Measurements from ENCODE around the gene APBA3.

Gene APBA3

GRCh38 chr19:3785938-3786824 is 24.7 kb upstream of the APBA3 start, which contains the start of gene MATK:
TSS of gene MATK (minus strand) at chr19:3786381. CDS start at chr19:3785135, 1,246 bp downstream.
- DNase-seq (ENCODE audit: low spot score): no peak

DNA sequence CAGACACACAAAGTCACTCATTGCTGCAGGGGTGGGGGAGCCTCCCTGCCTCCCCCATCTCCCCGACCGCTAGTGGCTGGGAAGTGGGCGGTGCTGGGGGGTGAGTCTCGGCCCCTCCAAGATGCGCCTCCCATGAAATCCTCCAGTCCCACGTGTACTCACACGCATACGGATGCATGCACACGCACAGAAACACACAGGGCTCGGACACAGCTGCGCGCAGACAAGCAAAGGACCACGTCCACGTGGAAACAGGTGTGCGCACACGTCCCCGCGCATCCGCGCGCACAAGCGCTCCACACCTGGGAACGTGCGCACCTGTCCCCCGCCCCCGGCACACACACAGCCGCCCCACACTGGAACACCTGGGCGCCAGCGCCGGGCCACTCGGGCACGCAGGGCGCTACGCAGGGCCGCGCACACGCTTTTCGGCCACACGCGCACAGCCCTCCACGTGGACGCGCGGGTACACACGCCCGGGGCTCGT is 24.0 kb upstream of the APBA3 start:
- DNase-seq (ENCODE audit: low spot score): no peak

- no peak for DNase-seq (ENCODE audit: low spot score)
Measured at GRCh38 chr19:3784607-3785450, 23.3 kb upstream of the APBA3 start.

DNA sequence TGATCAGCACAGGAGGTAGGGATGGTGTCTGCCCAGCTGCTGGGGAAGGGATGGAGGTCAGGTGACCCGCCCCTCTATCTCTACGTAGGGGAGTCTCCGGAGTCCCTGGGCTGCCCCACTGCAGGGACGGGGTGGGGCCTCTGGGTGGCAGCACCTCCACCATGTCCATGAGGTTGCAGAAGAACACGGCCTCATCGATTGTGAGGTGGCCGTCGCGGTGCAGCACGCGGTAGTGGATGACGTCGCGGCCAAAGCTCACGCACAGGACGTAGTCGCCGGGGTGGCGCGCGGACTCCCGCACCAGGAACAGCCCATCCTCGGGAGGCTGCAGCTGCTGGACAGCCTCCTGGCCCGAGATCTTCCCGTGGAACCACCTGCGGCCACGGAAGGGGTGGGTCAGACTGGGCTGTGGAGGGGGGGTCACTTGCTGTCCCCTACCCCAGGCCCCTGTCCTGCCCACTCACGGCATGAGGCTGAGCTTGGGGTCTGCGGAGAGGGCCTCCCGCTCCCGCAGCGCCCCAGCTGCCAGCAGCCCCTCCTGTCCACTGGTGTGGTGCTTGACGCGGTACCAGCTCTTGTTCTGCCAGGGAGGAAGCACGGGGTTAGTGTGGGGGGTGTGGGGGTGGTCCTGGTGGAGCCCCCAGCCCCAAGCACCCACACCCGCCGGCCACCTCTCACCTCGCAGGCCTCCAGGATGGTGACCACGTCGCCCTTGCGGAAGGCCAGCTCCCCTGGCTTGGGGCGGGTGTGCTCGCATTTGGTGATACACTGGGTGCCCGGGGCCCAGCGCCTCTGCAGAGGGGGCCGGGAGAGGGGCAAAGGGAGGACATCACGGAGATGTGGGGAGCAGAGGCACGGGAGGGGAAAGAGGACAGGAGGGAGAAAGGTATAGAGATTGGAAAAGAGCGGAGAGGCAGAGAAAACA is 22.4 kb upstream of the APBA3 start:
- DNase-seq (ENCODE audit: low spot score): no peak

DNA sequence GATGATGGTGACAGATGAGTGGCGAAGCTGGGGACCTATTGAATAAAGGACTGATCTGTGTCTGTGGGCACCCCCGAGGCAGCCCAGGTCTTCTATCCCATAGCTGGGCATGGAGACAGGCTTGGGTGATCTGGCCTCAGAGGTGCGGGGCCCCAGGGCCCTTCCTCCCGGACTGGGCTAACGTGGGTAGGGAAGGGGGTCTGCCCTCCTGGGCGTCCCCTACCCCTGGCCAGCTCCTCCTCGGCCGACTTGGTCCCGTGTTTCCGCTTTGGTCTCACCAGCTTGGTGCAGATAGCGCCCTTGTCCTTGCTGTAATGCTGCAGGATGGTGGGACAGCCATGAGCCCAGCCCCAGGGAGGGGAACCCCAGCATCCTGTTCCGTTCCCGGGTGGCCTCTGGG is 21.4 kb upstream of the APBA3 start:
- DNase-seq (ENCODE audit: low spot score): no peak

DNA sequence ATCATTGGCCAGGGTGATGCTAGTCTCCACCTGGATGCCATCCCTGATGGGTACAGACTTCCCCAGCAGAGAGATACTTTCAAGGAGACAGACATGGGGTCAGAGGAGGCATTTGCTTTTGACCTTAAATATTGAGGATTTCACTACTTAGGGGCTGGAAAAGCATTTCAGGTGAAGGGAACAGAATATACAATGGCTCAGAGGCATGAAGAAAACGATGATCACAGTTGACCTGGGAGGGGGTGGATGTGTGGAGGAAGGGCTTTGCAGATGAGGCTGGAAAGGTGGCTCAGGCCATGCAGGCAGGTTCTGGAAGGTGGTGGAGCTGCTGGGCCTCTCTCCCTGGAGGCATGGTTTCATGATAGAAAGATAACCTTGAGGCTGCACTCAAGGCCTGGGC is 20.8 kb upstream of the APBA3 start:
- DNase-seq (ENCODE audit: low spot score): no peak

DNA sequence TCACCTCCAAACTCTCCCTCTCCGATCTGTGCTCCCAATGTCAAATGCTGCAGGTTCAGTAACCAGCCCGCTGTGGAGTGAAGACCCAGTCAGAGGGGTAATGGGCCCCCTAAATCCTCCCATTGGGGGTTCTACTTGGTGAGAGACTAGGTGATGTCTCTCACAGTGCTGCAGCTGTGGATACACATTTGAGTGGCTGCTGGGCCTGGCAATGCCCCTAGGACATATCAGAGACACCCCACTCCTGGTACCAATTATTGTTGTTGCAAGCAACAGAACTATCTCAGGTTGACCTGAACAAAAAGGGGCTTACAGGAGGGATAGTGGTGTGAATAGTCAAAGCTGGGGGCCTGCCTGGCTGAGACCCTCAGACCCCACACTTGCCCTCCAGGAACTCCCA is 20.1 kb upstream of the APBA3 start:
- DNase-seq (ENCODE audit: low spot score): no peak

DNA sequence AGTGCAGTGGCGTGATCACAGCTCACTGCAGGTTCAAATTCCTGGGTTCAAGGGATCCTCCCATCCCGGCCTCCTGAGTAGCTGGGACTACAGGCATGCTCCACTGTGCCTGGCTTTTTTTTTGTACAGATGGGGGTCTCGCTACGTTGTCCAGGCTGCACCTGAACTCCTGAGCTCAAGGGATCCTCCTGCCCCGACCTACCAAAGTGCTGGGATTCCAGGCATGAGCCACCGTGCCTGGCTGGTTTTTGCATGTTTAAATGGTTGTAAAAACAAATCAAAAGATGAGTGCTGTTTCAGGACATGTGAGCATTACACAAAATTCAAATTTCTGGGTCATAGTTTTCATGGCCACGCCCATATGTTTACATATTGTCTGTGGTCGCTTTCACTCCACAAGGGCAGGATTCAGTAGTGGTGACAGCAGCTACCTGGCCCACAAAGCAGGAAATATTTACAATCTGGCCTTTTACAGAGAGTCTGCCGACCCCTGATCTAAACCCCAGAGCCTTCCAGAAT is 19.4 kb upstream of the APBA3 start:
- DNase-seq (ENCODE audit: low spot score): no peak

DNA sequence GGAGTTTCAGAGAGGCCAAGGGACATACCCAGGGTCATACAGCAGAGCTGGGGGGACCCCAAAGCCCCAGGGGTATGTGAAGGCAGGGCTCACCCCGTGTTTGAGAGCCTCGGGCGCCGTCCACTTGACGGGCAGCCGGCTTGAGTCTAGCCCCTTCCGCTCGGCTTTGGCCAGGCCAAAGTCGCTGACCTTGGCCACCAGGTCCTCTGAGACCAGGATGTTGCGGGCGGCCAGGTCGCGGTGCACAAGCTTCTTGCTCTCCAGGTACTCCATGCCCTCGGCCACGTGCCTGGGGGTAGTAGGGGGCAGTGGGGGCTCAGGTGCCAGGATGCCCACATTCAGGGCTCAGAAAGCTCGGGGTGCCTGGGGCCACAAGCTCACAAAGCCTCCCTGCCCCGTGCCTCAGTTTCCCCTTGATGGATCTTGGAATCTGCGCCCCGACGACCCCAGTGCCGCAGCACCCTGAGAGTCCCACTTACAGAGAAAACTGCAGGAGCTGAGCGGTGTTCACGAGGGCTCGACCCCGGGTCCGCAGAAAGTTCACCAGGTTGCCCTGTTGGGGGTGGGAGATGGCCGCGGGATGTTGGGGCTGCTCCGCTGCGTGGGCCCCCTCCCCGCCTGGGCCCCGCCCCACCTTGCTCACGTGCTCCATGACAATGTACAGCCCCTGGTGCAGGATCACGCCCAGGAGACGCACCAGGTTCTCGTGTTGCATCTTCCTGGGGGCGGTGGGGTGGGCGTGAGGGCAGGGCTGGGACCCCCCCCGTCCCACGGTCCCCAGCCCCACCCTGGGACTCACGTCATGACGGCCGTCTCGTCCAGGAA is 17.6 kb upstream of the APBA3 start:
- no peak for DNase-seq (ENCODE audit: low spot score)

DNA sequence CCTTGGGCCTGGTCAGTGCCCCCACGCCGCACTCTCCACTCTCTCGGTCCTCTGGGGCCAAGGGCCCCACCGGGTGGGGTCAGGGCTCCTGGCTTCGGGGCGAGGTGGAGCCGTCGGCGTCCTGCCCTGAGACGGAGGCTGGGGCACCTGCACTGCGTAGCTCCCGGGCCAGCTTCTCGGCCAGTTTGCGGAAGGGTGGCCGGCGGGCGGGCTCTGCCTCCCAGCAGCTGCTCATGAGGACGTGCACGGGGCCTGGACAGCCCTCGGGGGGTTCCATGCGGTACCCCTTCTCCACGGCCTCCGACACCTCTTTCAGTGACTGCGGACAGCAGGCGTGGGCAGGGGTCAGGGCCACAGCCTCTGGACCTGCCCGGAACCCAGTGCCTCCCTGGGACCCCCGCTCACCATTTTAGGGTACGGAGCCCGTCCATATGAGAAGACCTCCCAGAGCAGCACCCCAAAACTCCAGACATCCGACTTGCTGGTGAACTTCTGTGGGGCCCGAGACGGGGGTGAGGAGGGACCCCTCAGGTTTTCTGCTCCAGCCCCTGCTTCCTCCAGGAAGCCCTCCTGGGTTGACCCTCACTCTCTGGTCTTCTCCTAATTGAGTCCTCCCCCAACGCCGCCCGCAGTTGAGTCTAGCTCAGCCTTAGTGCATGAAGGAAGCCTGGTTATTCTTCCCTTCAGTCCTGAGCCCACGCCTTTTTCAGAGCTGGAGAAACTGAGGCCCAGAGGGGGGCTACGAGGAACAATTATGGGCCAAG is 16.8 kb upstream of the APBA3 start:
- DNase-seq (ENCODE audit: low spot score): no peak

GRCh38 chr19:3776479-3777040 is 15.1 kb upstream of the APBA3 start:
- no peak for DNase-seq (ENCODE audit: low spot score)

DNA sequence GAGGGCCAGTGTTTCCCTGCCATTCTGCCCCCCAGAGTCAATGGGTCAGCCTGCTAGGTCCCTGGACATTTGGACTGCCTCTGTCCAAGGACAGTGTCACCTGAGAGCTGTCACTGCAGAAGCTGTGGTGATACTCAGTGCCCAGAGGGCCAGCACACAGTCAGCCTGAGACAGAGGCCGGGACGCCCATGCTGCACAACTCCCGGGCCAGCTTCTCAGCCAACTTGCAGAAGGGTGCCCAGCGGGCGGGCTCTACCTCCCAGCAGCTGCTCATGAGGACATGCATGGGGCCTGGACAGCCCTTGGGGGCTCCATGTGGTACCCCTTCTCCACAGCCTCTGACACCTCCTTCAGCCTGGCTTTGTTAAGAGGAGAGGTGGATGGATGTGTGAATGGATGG is 14.3 kb upstream of the APBA3 start:
- DNase-seq (ENCODE audit: low spot score): no peak

GRCh38 chr19:3775374-3775711 is 13.9 kb upstream of the APBA3 start:
- no peak for DNase-seq (ENCODE audit: low spot score)

GRCh38 chr19:3774621-3775373 is 13.3 kb upstream of the APBA3 start:
- DNase-seq (ENCODE audit: low spot score): no peak

- DNase-seq (ENCODE audit: low spot score): no peak
Measured at GRCh38 chr19:3773814-3774515, 12.5 kb upstream of the APBA3 start.

GRCh38 chr19:3771906-3772455 is 10.5 kb upstream of the APBA3 start, which contains the start of gene RAX2:
TSS of gene RAX2 (minus strand) at chr19:3772228. CDS start at chr19:3771742, 486 bp downstream.
- no peak for DNase-seq (ENCODE audit: low spot score)

GRCh38 chr19:3771000-3771905 is 9.8 kb upstream of the APBA3 start:
- DNase-seq (ENCODE audit: low spot score): no peak

Measured in hepatic stellate cell (primary cell).